ENCODE results near the gene GOLGA6L22.
"Not testable (repeated sequence)": the region's sequence is repeated elsewhere in the genome, so short reads cannot be mapped to it uniquely, and the experiment has no call there.

Gene GOLGA6L22

GRCh38 chr15:22458603-22459002 lies at the start of gene GOLGA6L22:
Gene GOLGA6L22, plus strand, starts transcription at chr15:22458903. Its CDS starts 91 bp downstream, at chr15:22458994.
- DNase-seq (ENCODE audit: low read depth), result not testable (repeated sequence)

GRCh38 chr15:22417288-22417687 lies 41.4 kb upstream of the GOLGA6L22 start:
- DNase-seq (ENCODE audit: low read depth), result not testable (repeated sequence)

- not testable (repeated sequence) for DNase-seq (ENCODE audit: low read depth)
Observed at GRCh38 chr15:22417795-22418194, 40.9 kb upstream of the GOLGA6L22 start.

GRCh38 chr15:22418212-22418611 lies 40.5 kb upstream of the GOLGA6L22 start:
- not testable (repeated sequence) for DNase-seq (ENCODE audit: low read depth)

- DNase-seq (ENCODE audit: low read depth), result not testable (repeated sequence)
Observed at GRCh38 chr15:22418666-22419065, 40.0 kb upstream of the GOLGA6L22 start.

GRCh38 chr15:22420340-22420739 lies 38.4 kb upstream of the GOLGA6L22 start:
- not testable (repeated sequence) for DNase-seq (ENCODE audit: low read depth)

- DNase-seq (ENCODE audit: low read depth), result not testable (repeated sequence)
Observed at GRCh38 chr15:22429426-22429825, 29.3 kb upstream of the GOLGA6L22 start.

- DNase-seq (ENCODE audit: low read depth), result not testable (repeated sequence)
Observed at GRCh38 chr15:22431687-22432086, 27.0 kb upstream of the GOLGA6L22 start.

GRCh38 chr15:22494490-22495113 lies 35.9 kb downstream of the GOLGA6L22 start:
- peak; percentile 26 for DNase-seq (ENCODE audit: low read depth)

GRCh38 chr15:22497200-22497599 lies 38.5 kb downstream of the GOLGA6L22 start:
- not testable (repeated sequence) for DNase-seq (ENCODE audit: low read depth)

GRCh38 chr15:22498220-22498925 lies 39.7 kb downstream of the GOLGA6L22 start:
- DNase-seq (ENCODE audit: low read depth), result not testable (repeated sequence)

- DNase-seq (ENCODE audit: low read depth), result not testable (repeated sequence)
Observed at GRCh38 chr15:22502272-22502671, 43.6 kb downstream of the GOLGA6L22 start.

- DNase-seq (ENCODE audit: low read depth), result not testable (repeated sequence)
Observed at GRCh38 chr15:22506959-22507358, 48.3 kb downstream of the GOLGA6L22 start.

GRCh38 chr15:22516140-22516539 lies 57.4 kb downstream of the GOLGA6L22 start:
- DNase-seq (ENCODE audit: low read depth), result not testable (repeated sequence)
